ENCODE measurements around the gene IRF7. TPM values are rescaled to one million over a fixed set of nuclear protein-coding genes. Genes with fewer than 3 reads are reported as not detected.

Gene IRF7
- total and polyA plus RNA-seq, 2 of the 4 experiments (the other 2 are of a cell fraction): 1.6 to 4.5 TPM

GRCh38 chr11:637593-638521 is 22.1 kb upstream of the IRF7 start:
- WGBS, 2 experiments (ENCODE audit: extremely low coverage in 2 of 2, insufficient read length in 1 of 2): 21% methylated on average over 13 of the region's 55 CpGs; no CpG with 5 or more reads in 1 of the 2 experiments
- Histone ChIP-seq H3K18ac (ENCODE audit: low read depth, low read length) (no peak overlapping the region), H3K27me3 (ENCODE audit: control insufficient read depth, insufficient read depth, low read length) (peaks cover 16% of the 10 kb centered on the region; the same call in 1 of the 2 replicates), H3K4ac (ENCODE audit: low read depth, low read length) (no peak overlapping the region), H4K8ac (ENCODE audit: low read depth in 2 of 2, low read length in 2 of 2) (no peak overlapping the region), H4K5ac (ENCODE audit: low read depth, low read length) (no peak overlapping the region), H3K14ac (replicated peaks; ENCODE audit: low read depth, low read length) (no peak overlapping the region), H2BK15ac (ENCODE audit: low read depth, low read length) (no peak overlapping the region), H3K9me3 (ENCODE audit: control insufficient read depth, insufficient read depth, low read length) (no peaks in the 10 kb centered on the region), H2BK5ac (ENCODE audit: low read depth, low read length, poor library complexity, severe bottlenecking) (no peak overlapping the region), H2AK5ac (ENCODE audit: low read depth, low read length) (no peak overlapping the region), H3K4me2 (ENCODE audit: low read depth, low read length) (peak overlapping the region; percentile 59; the same call in 1 of the 2 replicates), H3K4me1 (ENCODE audit: control insufficient read depth, insufficient read depth, low read length) (peaks cover 10% of the 10 kb centered on the region; the same call in 1 of the 2 replicates), H3K4me3 (ENCODE audit: insufficient read depth, low read depth, low read length) (peak overlapping the region; percentile 23; the same call in 1 of the 2 replicates), H3K79me1 (ENCODE audit: low read depth in 1 of 2, low read length in 2 of 2) (no peaks in the 10 kb centered on the region), H2AK9ac (replicated peaks; ENCODE audit: low read depth, low read length, poor library complexity) (peak overlapping the region; percentile 42), H2BK120ac (ENCODE audit: low read depth, low read length) (no peak overlapping the region), H3K36me3 (ENCODE audit: control insufficient read depth, insufficient read depth, low read length) (peaks cover 10% of the 10 kb centered on the region; the same call in 1 of the 2 replicates), H4K91ac (ENCODE audit: insufficient read depth, low read depth, low read length) (no peak overlapping the region), H3K23ac (ENCODE audit: low read depth, low read length) (no peak overlapping the region), H3K56ac (ENCODE audit: extremely low read depth, insufficient read depth, low read length) (no peak overlapping the region), H3K9me1 (ENCODE audit: insufficient read depth, low read length) (no peaks in the 10 kb centered on the region), H3K9ac (ENCODE audit: low read depth, low read length) (no peak overlapping the region), H2AFZ (replicated peaks; ENCODE audit: low read length, poor library complexity) (peak overlapping the region; percentile 67), H2BK20ac (ENCODE audit: low read depth, low read length) (no peak overlapping the region), H4K20me1 (ENCODE audit: insufficient read depth, low read length) (peaks cover 44% of the 10 kb centered on the region), H3K27ac (ENCODE audit: insufficient read depth, low read length) (no peak overlapping the region)
- CTCF ChIA-PET: no interaction called here
- POLR2A ChIA-PET (ENCODE audit: unreplicated experiment): interaction anchor here (0.6 kb wide), 1 partner anchor 32 kb away, joined by 9 read pairs; no protein-coding TSS in a partner anchor
- TF ChIP-seq, protein P1, sequence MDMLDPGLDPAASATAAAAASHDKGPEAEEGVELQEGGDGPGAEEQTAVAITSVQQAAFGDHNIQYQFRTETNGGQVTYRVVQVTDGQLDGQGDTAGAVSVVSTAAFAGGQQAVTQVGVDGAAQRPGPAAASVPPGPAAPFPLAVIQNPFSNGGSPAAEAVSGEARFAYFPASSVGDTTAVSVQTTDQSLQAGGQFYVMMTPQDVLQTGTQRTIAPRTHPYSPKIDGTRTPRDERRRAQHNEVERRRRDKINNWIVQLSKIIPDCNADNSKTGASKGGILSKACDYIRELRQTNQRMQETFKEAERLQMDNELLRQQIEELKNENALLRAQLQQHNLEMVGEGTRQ (IDR thresholded peaks at IDR 0.05; ENCODE audit: low read depth, low read length): no peak
- TF ChIP-seq CEBPB (IDR thresholded peaks at IDR 0.05; ENCODE audit: low read depth, low read length) (no peak), CHD1 (IDR thresholded peaks at IDR 0.05; ENCODE audit: low read depth, low read length) (no peak), SMC3 (IDR thresholded peaks at IDR 0.05; ENCODE audit: low read depth, low read length) (no peak)
- dilution Hi-C loops (cut with HindIII; ENCODE audit: low sequenced_read_pairs, unreplicated experiment) (no loop called here), intact Hi-C loops (cut with micrococcal nuclease) (no loop called here), in situ Hi-C loops (cut with MboI; ENCODE audit: low sequenced_read_pairs) (no loop called here)
- no peak for DNase-seq
- ATAC-seq (ENCODE audit: low read depth): no peak
- no TSS peak for BruUV-seq (replicated peaks)
